GM11168 (cell line): ENCODE measurements around the gene HERPUD2.

ENCODE experiments used
- in situ Hi-C: fragments of 300-500 bp; cut with MboI; formaldehyde crosslinking; loops from one replicate; pipeline ENCODE4 v1.12.0; 2022; ENCODE audit warnings: low sequenced_read_pairs; ENCODE audit not compliant: unreplicated experiment

HERPUD2 gene

DNA sequence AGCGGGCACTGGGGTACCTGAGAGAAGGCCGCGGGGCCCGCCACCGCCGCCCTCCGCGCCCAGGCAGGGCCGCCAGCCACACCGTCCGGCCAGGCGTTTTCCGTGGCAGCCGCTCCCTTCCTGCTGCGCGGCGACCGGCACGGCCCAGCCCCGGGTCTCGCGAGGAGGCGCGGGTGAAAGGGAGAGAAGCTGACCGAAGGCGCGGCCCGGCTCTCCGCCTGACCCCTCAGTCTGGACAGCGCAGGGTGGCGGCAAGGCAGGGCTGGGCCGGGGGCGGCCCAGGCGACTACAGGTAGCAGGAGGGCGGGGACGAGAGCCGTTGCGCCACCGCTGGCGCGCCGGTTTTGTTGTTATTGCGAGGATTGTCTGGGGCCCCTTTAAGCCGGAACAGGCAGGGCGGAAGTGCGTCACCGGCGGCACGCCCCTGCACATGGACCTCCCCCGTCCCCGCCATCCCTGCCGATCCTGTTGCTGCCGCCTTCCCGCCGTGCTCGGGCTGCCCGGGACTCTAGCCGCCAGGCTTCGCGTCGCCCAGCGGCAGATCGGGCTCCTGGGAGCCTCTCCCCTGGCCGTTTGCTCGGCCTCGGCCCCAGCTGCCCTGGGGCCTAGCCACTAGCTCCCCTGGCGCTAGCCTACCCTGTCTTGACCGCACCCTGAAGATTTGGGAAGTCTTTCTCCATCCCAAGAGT lies at the start of gene HERPUD2:
Gene HERPUD2 (minus strand): TSS at position 352 of the 689 bp plus-strand sequence. CDS start 805 bp downstream, outside the sequence.
- in situ Hi-C loops: no loop called here

DNA sequence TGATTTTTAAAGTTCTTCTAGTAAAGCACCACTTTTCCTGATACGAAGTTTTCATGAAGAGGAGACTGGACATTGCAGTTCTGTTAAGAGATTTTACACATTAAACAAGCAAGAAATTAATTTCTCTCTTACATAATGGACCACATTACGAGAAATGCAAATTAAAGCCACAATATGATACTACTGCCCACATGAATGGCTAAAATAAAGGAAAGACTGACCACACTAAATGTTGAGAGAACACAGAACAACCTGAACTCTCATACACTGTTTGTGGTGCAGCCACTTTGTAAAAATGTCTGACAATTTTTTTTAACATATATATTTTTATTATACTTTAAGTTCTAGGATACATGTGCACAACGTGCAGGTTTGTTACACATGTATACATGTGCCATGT lies 44.0 kb upstream of the HERPUD2 start:
- in situ Hi-C loops: no loop called here

DNA sequence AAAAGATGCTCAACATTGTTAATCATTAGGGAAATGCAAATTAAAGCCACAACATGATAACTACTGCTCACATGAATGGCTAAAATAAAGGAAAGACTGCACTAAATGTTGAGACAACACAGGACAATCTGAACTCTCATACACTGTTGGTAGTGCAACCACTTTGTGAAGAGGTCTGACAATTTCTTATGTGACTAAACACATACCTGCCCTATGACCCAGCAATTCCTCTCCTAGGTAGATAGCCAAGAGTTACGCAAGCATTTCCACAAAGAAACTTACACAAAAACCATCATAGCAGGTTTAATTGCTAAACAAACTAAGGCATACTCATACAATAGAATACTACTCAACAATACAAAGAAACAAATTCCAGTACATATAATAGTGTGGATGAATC lies 41.8 kb upstream of the HERPUD2 start:
- in situ Hi-C loops: no loop called here

GRCh38 chr7:35735396-35735795 lies 40.5 kb upstream of the HERPUD2 start:
- in situ Hi-C loops: no loop called here

- in situ Hi-C loops: no loop called here
Measured at GRCh38 chr7:35734001-35734483, 39.1 kb upstream of the HERPUD2 start.

GRCh38 chr7:35731349-35731748 lies 36.4 kb upstream of the HERPUD2 start:
- in situ Hi-C loops: no loop called here

DNA sequence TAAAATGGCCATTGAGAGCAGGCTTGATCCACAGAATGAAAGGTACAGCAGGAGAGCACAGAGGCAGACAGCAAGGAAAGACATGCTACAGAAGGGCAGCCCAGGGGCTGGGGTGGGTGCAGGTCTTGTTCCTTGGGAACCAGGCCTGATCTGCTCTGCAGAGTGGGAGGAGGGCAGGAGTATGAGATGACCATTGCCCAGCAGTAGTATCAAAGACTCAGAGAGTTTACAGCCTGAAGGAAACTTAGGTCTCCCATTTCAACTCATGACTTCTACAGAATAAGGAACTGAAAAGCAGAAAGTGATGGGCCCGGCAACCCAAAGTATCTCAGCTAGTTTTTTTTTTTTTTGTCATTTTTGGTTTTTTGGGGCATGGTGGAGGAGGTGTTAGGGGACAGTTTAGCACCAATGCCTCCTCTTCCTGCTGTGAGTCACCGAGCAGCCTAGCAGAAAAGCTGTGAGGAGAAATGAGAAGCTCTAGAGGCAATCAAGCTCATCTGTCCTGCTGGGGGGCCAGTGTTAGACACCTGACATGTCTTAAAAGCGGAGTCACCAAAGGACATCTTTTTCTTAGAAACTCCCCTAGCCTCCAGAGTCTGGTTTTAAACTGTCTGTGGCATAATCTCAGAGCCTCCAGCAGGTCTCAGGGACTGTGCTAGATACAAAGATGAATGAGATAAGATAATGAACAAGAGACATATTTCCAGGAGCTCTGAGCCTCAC lies 34.3 kb upstream of the HERPUD2 start:
- in situ Hi-C loops: no loop called here

DNA sequence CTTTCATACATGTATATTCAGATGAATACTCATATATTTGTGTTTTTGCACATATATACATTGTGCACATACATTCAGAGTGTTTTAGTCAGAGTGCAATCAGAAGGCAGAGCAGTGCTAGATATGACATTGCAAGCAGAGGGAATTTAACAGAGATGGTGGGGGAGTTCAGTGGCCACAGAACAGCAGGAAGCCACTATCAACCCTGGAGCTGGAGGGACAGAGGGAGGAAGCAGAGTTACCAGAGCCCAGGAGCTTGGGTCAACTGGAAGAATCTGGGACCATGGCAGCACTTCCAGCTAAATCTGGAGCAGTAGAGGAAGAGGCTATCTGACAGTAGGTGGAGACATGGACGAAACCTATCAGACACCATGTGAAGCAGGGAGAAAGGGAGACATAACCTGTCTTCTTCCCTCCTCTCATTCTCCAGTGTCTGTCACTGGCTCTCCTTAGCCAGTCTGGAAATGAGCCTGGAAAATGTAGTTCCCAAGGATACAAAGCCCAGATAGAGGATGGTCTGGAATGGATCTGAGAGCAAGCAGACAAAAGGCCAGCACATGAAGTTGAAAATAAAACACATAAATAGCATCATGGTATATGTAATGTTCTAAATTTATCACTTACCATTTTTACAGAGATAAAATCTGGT lies 33.6 kb upstream of the HERPUD2 start:
- in situ Hi-C loops: no loop called here

DNA sequence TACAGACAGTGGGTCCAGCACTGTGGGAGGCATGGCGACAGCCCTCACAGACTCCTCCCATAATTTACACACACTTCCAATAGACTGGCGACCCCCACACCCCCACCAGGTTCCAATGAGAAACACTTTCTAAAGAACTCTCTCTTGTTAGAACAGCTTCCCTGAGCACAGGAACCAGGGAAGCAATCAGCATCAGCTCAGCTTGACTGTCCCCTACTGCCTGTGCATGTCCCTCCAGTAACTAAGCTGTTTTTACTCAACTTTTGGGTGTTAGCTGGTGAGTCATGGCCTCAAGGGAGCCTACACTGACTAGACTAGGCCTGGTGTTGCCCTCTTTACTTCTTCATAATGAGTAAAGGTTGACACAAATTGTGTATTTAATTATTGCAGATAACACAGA lies 32.6 kb upstream of the HERPUD2 start:
- in situ Hi-C loops: no loop called here

DNA sequence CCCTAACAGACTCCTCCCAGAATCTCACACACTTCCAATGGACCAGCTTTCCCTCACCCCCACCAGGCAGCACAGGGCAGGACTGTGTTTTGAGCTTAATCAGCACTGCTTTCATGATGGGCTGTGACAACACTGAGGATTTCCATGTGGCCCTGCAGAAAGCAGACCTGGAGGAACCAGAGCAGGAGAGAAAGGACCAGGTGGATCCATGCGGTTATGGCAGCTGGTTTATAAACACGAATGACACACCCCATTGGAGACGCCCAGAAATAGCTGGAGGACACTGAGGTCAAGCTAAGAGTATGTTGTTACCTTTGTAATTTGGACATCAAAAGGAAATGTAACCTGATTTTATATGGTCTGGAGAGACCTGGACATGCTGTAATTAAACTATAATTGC lies 31.7 kb upstream of the HERPUD2 start:
- in situ Hi-C loops: no loop called here

GRCh38 chr7:35725280-35725680 lies 30.3 kb upstream of the HERPUD2 start:
- in situ Hi-C loops: no loop called here

DNA sequence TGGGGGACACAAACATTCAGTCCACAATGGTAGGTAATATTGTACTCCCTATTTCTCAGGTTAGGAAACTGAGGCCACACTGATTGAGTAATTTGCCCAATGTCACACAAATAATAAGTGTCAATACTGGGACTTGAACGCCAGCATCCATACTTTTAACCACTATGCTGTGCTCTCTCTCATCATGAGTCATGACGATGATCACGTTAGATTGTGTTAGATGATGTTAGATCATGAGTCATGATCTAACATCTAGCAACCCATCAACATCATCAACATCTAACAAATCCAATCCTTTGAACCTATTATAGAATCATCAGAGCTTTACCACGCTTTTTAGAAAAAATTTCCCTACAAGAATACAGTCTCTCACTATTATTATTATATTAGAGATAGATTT lies 28.1 kb upstream of the HERPUD2 start:
- in situ Hi-C loops: loop anchor here (5.0 kb wide), 1 partner anchor 74 kb away; no protein-coding TSS in a partner anchor

- in situ Hi-C loops: loop anchor here (5.0 kb wide), 1 partner anchor 75 kb away; no protein-coding TSS in a partner anchor
Measured at GRCh38 chr7:35722054-35722849, 27.3 kb upstream of the HERPUD2 start.

GRCh38 chr7:35721288-35721687 lies 26.4 kb upstream of the HERPUD2 start:
- in situ Hi-C loops: loop anchor here (5.0 kb wide), 1 partner anchor 76 kb away; no protein-coding TSS in a partner anchor

GRCh38 chr7:35720849-35721248 lies 25.9 kb upstream of the HERPUD2 start:
- in situ Hi-C loops: loop anchor here (5.0 kb wide), 1 partner anchor 76 kb away; no protein-coding TSS in a partner anchor

- in situ Hi-C loops: loop anchor here (5.0 kb wide), 1 partner anchor 77 kb away; no protein-coding TSS in a partner anchor
Measured at GRCh38 chr7:35720032-35720431, 25.1 kb upstream of the HERPUD2 start.

- in situ Hi-C loops: no loop called here
Measured at GRCh38 chr7:35718047-35718446, 23.1 kb upstream of the HERPUD2 start.

DNA sequence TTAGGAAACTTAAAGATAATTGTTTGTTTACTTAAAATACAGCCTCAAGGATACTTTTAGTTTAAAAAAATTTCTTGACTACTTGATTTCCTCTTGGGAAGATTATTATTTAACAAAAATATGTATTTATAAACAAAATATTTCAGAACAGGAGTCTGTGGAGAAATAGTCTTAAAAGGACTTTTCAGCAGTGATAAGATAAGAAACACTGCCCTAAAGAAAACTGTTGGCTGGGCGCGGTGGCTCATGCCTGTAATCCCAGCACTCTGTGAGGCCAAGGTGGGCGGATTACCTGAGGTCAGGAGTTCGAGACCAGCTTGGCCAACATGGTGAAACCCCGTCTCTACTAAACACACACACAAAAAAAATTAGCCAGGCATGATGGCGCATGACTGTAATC lies 22.6 kb upstream of the HERPUD2 start:
- in situ Hi-C loops: no loop called here

GRCh38 chr7:35717013-35717412 lies 22.1 kb upstream of the HERPUD2 start:
- in situ Hi-C loops: no loop called here
